Mucosa of rectum (tissue), 2 donors: Measurements from ENCODE around the gene RBM4.
A peak's percentile ranks its signal among the peaks of the same experiment; 100 is the strongest.

Experiments
- H3K27ac ChIP-seq, 2 donors: one replicate each; pipeline ENCODE4 v1.7.0; 2013; ENCODE audit warnings: inconsistent platforms in 2 of 2, low read depth in 2 of 2, low read length in 2 of 2
- H3K27me3 ChIP-seq, 2 donors: one replicate each; pipeline ENCODE4 v1.7.0; 2013; ENCODE audit warnings: low read length in 2 of 2; ENCODE audit not compliant: control insufficient read depth in 2 of 2, insufficient read depth in 2 of 2
- H3K36me3 ChIP-seq, 2 donors: one replicate each; pipeline ENCODE4 v1.7.0; 2013; ENCODE audit warnings: low read length in 2 of 2; ENCODE audit not compliant: control insufficient read depth in 2 of 2, insufficient read depth in 2 of 2
- H3K4me1 ChIP-seq, 2 donors: one replicate each; pipeline ENCODE4 v1.7.0; 2013; ENCODE audit warnings: low read length in 2 of 2, mild to moderate bottlenecking in 1 of 2; ENCODE audit not compliant: control insufficient read depth in 2 of 2, insufficient read depth in 2 of 2
- H3K4me3 ChIP-seq, 2 donors: one replicate each; pipeline ENCODE4 v1.7.0; 2013; ENCODE audit warnings: low read length in 2 of 2
- H3K9ac ChIP-seq, 2 donors: one replicate each; pipeline ENCODE4 v1.7.0; 2013; ENCODE audit warnings: low read length in 2 of 2, low read depth in 1 of 2, mild to moderate bottlenecking in 1 of 2
- H3K9me3 ChIP-seq, 2 donors: one replicate each; pipeline ENCODE4 v1.7.0; 2013; ENCODE audit warnings: low read length in 2 of 2; ENCODE audit not compliant: control insufficient read depth in 2 of 2
- donor health status: healthy.
- donor health status: Normal muscosa, but diverticular disease.

Gene RBM4

GRCh38 chr11:66616379-66617154, 21.9 kb upstream of the RBM4 start, which contains the start of gene RBM14:
TSS of gene RBM14 (plus strand) at chr11:66616630. CDS start at chr11:66616721, 91 bp downstream.
- peaks cover 19 to 21% of the 10 kb centered on the region in 2 donors for H3K4me1 ChIP-seq
- H3K9me3 ChIP-seq: no peaks in the 10 kb centered on the region
- H3K36me3 ChIP-seq: peaks cover 0 to 2% of the 10 kb centered on the region in 2 donors
- peak within 1 kb of the TSS; percentile 84 to 98 for H3K4me3 ChIP-seq
- H3K27me3 ChIP-seq: no peaks in the 10 kb centered on the region
- H3K27ac ChIP-seq: peak within 1 kb of the TSS; percentile 98 to 99
- H3K9ac ChIP-seq: peak within 1 kb of the TSS; percentile 87 to 100

DNA sequence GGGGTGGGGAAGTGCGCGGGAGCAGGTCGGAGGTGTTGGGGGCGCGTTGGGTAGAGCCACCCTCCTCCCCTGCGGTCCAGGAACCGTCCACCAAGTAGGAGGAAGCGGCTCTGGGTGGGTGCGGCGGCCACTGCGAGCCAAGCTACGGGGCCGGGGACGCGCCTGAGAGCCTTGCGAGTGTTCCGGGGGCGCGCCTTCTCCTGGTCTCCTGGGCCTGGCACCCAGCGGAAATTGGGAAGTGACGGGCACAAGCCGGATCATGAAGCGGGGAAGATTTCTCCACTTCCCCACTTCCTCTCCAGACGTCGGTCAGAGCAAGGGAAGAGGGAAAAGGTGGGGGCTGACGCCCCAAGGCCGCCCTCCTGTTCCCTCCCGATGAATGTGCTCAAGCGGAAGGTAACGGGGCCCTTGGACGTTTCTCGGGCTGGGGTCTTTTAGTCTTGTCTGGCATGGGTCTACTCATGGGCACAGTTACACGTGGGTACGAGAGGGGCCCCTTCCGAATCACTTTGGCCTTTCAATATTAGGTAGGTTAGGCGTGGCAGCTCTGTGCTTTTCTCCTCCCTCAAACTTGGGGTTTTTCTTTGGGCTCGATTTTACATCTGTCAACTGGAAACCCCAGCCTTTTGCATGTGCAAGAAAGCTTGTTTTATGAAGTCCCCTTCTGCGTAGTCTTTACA, 21.2 kb upstream of the RBM4 start:
- H3K27ac ChIP-seq: peak overlapping the region; percentile 98 to 99

GRCh38 chr11:66619080-66619554, 19.4 kb upstream of the RBM4 start:
- Histone ChIP-seq H3K4me1 (peaks cover 28 to 31% of the 10 kb centered on the region in 2 donors), H3K27me3 (no peaks in the 10 kb centered on the region), H3K36me3 (peaks cover 11 to 19% of the 10 kb centered on the region in 2 donors), H3K4me3 (peak overlapping the region; percentile 84 to 98), H3K9me3 (no peaks in the 10 kb centered on the region), H3K27ac (peak overlapping the region; percentile 43 to 99), H3K9ac (peak overlapping the region; percentile 87 to 100)

More for the DNA sequence above, 21.2 kb upstream of the RBM4 start:
- Histone ChIP-seq H3K36me3 (peaks cover 0 to 2% of the 10 kb centered on the region in 2 donors), H3K4me3 (peak overlapping the region; percentile 84 to 98), H3K9ac (peak overlapping the region; percentile 87 to 100), H3K27me3 (no peaks in the 10 kb centered on the region), H3K4me1 (peaks cover 19 to 21% of the 10 kb centered on the region in 2 donors), H3K9me3 (no peaks in the 10 kb centered on the region)

DNA sequence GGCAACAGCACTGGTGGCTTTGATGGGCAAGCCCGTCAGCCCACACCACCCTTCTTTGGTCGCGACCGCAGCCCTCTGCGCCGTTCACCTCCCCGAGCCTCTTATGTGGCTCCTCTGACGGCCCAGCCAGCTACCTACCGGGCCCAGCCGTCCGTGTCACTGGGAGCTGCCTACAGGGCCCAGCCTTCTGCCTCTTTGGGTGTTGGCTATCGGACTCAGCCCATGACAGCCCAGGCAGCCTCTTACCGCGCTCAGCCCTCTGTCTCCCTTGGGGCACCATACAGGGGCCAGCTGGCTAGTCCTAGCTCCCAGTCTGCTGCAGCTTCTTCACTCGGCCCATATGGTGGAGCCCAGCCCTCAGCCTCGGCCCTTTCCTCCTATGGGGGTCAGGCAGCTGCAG, 14.1 kb upstream of the RBM4 start:
- no peak overlapping the region for H3K27ac ChIP-seq
- H3K4me1 ChIP-seq: peaks cover 12 to 17% of the 10 kb centered on the region in 2 donors
- no peaks in the 10 kb centered on the region for H3K9me3 ChIP-seq
- no peak overlapping the region for H3K4me3 ChIP-seq
- no peak overlapping the region for H3K9ac ChIP-seq
- H3K36me3 ChIP-seq: peaks cover 63 to 66% of the 10 kb centered on the region in 2 donors
- H3K27me3 ChIP-seq: no peaks in the 10 kb centered on the region

GRCh38 chr11:66625041-66625751, 13.3 kb upstream of the RBM4 start:
- no peak overlapping the region for H3K4me3 ChIP-seq
- H3K36me3 ChIP-seq: peaks cover 65 to 66% of the 10 kb centered on the region in 2 donors
- H3K9me3 ChIP-seq: no peaks in the 10 kb centered on the region

DNA sequence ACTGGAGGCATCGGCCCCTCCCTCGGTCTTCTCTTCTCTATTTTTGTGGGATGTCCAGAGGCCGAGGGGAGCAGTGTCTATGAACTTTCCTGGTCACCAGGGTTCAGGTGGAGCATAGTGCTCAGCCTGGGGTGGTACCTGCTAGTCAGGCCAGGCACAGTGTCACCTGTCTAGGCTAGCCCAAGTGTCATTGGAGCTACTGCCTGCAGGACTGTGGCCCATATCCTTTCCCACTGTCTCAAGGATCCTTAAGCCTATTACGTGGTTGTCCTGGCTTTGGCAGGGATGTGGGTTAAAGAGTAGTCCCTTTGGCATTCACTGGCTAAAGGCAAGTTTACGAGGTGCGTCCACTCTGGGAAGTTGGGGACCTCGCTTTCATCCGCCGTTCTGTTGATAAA, 12.8 kb upstream of the RBM4 start:
- H3K27me3 ChIP-seq: no peaks in the 10 kb centered on the region
- no peak overlapping the region for H3K4me3 ChIP-seq
- H3K36me3 ChIP-seq: peaks cover 65 to 66% of the 10 kb centered on the region in 2 donors
- peaks cover 12 to 15% of the 10 kb centered on the region in 2 donors for H3K4me1 ChIP-seq
- no peak overlapping the region for H3K27ac ChIP-seq
- no peaks in the 10 kb centered on the region for H3K9me3 ChIP-seq
- H3K9ac ChIP-seq: no peak overlapping the region

More at GRCh38 chr11:66625041-66625751, 13.3 kb upstream of the RBM4 start:
- Histone ChIP-seq H3K27ac (no peak overlapping the region), H3K4me1 (peaks cover 12 to 17% of the 10 kb centered on the region in 2 donors), H3K27me3 (no peaks in the 10 kb centered on the region), H3K9ac (no peak overlapping the region)

DNA sequence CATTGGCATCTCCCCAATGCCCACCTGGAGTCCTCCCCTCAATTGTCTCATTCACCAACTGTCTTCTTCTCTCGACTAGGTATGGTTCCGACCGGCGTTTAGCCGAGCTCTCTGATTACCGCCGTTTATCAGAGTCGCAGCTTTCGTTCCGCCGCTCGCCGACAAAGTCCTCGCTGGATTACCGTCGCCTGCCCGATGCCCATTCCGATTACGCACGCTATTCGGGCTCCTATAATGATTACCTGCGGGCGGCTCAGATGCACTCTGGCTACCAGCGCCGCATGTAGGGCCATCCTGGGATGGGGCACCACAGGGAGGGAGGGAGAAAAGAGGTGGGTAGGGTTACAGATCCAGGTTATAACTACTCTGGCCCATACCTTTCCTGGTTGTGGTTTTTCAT, 12.1 kb upstream of the RBM4 start:
- Histone ChIP-seq H3K9ac (no peak overlapping the region), H3K27ac (no peak overlapping the region), H3K9me3 (no peaks in the 10 kb centered on the region), H3K4me1 (peaks cover 9 to 10% of the 10 kb centered on the region in 2 donors), H3K4me3 (no peak overlapping the region), H3K27me3 (no peaks in the 10 kb centered on the region), H3K36me3 (peaks cover 65 to 66% of the 10 kb centered on the region in 2 donors)

GRCh38 chr11:66626926-66627325, 11.6 kb upstream of the RBM4 start:
- H3K9me3 ChIP-seq: no peaks in the 10 kb centered on the region
- H3K36me3 ChIP-seq: peaks cover 65 to 66% of the 10 kb centered on the region in 2 donors
- H3K27me3 ChIP-seq: no peaks in the 10 kb centered on the region
- H3K4me1 ChIP-seq: peaks cover 9 to 10% of the 10 kb centered on the region in 2 donors
- H3K27ac ChIP-seq: no peak overlapping the region
- H3K4me3 ChIP-seq: no peak overlapping the region
- H3K9ac ChIP-seq: no peak overlapping the region

DNA sequence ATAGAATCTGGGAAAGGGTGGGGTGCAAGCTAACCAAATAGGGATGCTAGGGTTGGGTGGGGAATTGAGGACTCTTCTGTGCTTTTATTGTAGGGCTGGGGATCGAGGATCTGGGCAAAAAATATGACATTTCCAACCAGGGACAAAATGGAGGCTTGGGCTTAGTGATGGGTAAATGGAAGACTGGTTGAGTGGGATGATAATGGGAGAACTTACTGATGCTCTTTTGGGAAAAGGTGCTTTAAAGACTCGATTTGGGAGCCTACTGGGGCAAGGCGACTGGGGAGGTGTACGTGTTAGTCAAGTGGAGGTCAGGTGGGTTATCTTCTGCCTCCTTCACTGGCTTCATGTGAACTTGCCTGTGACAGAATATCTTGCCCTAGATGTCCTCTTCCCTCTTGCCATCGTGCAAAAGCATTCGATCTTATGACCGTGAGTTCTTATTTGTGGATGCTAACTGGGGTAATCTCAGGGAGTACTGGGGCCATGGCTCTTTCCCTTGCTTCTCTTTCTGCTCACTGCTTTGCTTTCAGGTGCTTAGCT, 10.4 kb upstream of the RBM4 start:
- H3K4me1 ChIP-seq: peaks cover 4% of the 10 kb centered on the region in 2 donors
- no peak overlapping the region for H3K4me3 ChIP-seq
- H3K27me3 ChIP-seq: no peaks in the 10 kb centered on the region
- no peak overlapping the region for H3K9ac ChIP-seq
- H3K36me3 ChIP-seq: peaks cover 62 to 64% of the 10 kb centered on the region in 2 donors
- no peak overlapping the region for H3K27ac ChIP-seq
- H3K9me3 ChIP-seq: no peaks in the 10 kb centered on the region
